GM21381 (cell line): ENCODE data around the gene MSTN.

Experiments used
- ATAC-seq: cut with Tn5 transposase; IDR thresholded peaks from one replicate; pipeline ENCODE4 v1.9.1; 2021; ENCODE audit warnings: mild to moderate bottlenecking, moderate library complexity; ENCODE audit not compliant: unreplicated experiment

The MSTN gene

DNA sequence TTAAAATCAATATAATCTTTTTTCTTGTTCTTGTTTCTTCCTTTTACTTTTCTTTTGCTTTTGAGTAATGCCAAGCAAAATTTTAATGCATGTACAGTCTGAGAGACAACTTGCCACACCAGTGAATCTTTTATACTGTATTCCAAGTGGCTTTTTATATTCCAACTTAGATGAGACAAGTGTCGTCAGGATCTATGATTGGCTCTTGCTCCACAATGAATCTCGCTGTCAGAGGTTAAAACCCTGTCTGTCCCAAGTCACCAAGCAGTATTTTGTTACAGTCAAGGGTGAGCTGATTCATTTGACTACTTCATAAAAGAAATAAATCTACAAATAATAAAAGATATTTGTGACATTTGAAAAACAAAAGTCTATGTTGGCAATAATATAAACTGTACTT lies at the start of gene MSTN:
Gene MSTN, minus strand, starts transcription at position 129 of the 400 bp plus-strand sequence. CDS start 133 bp downstream, outside the sequence.
- no peak for ATAC-seq

DNA sequence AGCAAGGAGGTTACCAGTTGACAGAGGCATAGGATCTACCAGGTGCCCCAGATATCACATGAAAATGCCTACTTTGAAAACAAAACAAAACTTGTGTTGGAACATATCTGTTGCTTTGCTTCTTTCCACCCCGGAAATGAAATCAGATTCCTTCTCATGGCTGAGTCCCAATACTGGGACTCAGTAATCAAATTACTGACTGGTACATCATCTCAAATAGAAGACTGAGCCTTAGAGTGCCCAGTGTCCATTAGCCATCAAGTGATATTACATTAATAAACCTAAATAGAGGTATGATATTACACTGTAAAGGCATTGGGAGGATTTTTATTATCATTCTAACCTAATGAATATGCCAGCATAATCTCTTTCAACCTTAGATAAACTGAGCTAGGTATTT lies 48.6 kb upstream of the MSTN start:
- ATAC-seq, result no peak

DNA sequence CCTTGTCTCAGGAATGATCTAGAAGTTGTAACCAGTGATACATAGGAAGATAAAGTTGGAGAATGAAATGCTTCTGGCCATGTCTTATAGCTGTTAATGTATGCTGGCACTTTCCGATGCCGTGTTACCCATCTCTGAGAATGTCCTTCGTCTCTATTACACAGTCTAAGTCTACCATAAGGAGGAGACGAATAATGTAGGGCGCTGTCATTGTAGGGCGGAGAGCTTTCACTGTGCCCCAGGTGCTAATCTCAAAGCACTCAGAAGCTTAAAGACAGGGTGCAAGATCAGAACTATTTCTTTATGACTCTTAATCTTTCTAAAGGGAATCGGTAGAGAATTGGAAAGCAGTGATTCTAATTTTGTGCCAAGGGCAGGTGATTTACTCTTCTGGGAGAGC lies 48.2 kb upstream of the MSTN start:
- ATAC-seq, result no peak

DNA sequence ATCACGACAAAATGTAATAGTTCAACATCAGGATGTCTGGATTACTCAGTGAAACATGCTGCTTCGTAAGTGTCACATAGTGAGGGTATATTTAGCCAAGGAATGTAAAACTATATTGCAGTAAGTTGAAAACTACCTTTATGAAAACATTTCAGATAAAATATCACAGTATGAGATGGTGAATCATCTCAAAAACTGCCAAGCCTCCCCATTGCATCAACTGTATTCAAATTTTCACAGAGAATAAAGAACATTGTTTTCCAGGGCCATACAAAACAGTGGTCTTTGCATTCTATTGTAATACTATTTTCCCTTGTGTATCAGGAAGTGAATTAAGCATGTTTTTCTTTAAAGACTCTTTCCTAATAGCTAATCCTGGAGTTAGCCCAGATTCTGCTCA lies 47.6 kb upstream of the MSTN start:
- ATAC-seq, result no peak

DNA sequence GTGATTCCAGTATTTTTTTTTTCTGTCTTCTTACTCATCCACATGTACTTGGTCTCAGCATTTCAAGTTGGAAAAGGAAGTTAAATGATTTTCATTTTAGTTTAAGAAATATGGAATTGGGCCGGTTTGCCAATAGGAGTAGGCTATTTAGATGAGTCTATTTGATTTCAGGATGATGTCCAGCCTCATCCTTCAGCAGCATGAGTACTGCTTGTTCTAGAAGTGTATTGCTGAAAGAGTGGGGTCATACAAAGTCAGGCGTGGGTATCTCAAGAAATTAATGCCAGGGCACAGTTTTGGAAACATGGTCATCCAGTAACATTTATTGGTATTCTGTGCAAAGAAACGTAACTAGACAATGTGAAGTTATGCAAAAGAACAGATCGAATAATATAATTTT lies 44.9 kb upstream of the MSTN start:
- ATAC-seq, result no peak

DNA sequence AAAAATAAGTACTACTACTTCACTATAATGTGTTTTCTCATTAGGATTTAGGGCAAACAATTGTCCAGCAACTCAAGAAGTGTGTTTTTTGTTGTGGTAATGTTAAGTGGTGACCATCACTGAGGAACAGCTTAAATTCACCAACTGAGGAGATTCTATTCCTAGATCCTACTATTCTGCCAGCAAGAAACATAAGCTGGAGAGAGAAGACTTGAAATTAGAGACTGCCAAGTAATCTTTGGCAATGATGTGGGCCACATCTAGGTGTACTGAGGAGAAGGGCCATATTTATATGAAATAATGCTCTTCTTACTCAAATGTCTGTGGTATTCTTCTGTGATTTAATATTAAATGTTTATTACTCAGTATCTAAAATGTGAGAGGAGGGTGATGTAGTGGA lies 44.3 kb upstream of the MSTN start:
- ATAC-seq, result no peak

DNA sequence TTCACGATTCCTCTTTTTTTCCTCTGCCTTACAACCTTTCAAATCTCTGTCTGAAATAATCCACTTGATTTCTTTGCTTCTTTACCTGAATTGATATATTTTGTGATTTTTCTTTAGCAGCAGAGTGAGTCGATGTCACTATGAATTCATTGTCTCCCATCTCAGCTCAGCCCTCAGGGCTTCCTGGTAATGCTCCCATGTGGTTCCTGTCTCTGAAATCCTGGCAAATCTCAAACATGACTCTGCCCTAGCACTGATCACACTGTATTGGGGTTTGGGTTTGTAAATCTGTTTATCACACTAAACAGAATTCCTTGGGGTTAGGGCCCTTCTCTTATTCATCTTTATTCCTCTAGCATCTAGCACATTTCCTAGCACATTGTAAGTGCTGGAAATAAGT lies 43.0 kb upstream of the MSTN start:
- no peak for ATAC-seq

DNA sequence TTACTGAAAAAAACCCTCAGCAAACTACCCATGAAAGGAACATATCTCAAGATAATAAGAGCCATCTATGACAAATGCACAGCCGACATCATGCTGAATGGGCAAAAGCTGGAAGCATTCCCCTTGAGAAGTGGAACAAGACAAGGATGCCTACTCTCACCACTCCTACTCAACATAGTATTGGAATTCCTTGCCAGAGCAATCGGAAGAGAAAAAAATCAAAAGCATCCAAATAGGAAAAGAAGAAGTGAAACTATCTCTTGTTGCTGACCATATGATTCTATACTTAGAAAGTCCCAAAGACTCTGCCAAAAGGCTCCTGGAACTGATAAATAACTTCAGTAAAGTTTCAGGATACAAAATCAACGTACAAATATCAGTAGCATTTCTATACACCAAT lies 40.6 kb upstream of the MSTN start:
- ATAC-seq, result no peak

DNA sequence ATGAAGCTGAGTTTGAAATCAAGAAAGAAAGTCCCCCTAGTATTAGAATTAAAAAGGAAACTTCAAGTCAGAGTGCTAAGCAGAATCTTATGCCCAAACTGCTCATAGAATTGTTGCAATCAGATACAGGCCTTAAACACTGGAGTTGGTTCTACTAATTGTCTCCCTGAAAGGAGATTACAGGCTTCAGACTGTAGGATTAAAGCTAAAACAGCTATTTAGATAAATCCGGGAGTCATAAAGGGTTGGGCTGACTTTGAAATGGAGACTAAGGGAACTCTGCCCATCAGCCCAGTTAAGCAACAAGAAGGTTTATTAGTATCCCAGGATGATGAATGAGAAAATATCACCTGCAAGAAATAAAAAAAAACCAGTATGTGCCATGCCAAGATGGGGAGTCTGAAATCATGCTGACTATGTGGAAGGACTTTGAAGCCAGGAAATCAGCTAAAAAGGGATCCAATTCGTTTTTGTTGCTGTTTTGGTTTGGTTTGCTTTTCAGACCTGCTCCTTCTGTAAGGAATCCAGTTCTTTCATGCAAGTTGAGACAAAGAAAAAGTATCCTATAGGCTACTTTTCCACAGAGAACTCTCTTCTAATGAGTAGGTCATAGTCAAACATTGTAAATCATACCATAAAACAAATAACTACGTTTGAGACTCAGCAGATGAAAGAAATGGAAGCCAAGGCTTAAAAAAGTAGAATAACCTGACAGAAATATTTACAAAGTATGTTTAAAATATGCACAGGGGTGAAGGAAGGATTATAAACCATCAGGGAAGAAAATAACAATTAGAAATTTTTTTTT lies 37.6 kb upstream of the MSTN start:
- no peak for ATAC-seq

DNA sequence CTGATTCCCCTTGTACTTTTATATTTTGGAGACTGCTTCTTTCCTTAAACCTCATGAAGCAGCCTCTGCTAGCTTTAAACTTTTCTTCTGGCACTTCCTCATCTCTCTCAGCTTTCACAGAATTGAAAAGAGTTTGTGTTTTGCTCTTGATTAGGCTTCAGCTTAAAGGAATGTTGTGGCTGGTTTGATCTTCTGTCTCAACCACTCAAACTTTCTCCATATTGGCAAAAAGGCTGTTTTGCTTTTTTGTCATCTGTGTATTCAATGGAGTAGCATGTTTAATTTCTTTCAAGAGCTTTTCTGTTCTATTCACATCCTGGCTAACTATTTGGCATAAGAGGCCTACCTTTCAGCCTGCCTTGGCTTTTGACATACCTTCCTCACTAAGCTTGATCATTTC lies 36.3 kb upstream of the MSTN start:
- ATAC-seq, result no peak

DNA sequence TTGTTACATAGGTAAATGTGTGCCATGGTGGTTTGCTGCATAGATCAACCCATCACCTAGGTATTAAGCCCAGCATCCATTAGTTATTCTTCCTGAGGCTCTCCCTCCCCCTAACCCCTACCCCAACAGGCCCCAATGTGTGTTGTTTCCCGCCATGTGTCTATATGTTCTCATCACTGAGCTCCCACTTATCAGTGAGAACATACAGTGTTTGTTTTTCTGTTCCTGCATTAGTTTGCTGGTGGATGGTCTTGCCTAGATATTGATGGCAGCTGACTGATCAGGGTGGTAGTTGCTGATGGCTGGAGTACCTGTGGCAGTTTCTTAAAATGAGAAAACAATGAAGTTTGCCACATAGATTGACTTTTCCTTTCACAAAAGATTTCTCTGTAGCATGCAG lies 34.6 kb upstream of the MSTN start:
- ATAC-seq, result no peak

DNA sequence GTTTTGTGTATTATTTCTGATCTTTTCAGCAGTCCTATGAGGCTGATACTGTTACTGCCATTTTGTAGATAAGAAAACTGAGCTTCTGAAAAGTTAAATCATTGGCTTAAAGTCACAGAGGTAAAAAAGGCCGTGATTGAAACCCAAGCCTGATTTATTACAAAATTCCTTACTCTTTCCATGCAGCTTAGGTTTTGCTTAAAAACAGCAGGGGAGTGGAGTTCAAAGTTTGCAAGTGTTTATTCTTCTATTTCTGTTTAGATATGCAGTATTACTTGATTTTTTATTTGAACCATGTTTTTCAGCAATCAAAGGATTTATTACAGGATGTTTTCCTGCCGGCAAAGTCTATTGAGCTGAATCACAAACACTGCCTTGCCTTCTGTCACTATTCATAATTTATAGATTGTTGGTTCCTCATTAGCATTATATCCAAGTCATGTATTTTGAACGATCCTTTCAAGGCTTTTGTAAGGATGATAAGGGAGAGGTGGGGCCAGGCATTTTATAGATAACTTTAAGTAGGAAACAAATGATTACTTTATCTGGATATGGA lies 31.9 kb upstream of the MSTN start:
- ATAC-seq, result no peak

DNA sequence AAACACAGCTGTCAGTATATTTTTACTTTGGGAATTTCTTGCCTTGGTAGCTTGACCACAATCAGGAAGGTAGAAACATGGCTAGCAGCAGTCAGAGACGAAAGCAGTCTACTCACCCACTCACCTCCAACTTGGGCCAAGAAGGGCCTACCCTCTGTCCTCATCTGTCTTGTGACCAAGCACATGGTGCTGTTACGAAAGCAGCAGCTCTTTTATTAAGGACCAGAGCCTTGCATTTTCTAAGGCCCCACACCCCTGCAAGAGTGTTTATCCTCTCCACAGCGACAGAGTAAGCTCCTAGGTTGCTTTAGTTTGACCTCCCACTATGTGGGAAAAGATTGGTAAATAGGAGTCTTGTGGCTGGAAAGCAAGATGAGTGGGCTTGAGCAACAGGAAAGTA lies 31.3 kb upstream of the MSTN start:
- ATAC-seq, result no peak

DNA sequence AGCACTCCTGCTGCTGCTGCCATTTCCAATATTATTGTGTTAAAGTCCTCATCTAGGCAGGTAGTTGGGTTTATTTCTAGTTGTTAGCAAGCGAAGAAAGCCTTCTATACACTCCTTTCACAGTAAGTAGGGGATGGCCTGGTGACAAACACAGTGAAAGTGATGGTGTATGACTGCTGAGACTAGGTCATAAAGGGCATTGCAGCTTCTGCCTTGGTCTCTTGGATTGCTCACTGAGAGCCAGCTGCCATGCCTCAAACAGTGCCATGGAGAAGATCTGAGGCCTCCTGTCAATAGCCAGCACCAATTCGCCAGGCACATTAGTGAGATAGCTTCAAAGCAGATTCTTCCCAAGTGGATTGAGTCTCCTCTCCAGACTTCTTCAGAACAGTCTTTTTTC lies 27.6 kb upstream of the MSTN start:
- no peak for ATAC-seq

DNA sequence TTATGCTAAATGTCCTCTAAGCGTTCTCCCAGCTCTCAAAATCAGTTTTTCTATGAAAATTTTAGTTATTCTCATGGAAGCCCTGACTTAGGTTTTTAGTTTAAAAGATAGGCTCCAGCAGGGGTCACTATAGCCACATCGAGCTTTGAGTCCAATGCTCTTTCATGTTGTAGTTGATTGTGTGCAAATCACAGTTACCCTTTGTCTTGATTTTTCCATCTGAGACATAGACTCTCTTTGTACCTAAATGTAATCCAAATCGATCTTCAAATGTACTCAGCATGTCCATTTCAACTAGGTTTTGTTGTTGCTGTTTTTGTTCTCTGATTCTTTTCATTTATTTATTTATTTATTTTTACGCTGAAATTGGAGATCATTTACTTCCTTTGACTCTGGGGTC lies 26.4 kb upstream of the MSTN start:
- peak; percentile 58 for ATAC-seq

DNA sequence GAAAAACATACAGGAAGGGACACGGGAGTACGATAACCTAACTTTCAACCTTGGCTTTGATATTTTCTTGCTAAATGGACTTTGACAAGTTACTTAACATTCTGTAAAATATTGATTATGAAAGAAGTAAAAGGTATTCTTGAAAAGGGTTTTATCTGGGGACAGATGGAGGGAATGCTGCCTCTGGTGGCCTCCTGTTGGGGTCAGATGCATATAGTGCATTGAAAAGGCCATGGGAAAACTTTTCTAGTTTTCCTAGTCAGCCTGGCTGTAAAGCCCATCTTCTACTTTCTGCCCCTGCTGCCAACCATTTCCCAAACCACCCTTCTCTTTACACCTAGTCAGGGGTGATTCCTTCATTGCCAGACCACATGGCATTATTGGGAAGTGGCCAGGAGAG lies 22.2 kb upstream of the MSTN start:
- ATAC-seq, result no peak

DNA sequence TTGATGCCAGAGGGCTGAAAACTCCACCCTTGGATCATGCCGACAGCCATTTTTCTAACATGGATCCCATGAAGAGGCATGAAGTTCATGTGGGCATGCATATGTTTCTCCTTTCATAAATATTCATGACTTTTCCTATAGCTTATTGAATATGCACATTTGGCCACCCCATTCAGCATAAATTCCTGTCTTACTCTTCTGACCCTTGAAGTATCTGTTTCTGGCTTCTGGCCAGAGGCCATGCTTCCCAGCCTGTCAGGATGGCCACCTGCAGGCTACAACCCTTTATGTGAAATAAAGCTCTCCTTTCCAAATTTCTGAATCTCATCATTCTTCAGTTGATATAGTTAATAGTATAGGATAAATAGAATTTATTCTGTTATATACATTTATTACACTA lies 19.6 kb upstream of the MSTN start:
- ATAC-seq, result no peak

DNA sequence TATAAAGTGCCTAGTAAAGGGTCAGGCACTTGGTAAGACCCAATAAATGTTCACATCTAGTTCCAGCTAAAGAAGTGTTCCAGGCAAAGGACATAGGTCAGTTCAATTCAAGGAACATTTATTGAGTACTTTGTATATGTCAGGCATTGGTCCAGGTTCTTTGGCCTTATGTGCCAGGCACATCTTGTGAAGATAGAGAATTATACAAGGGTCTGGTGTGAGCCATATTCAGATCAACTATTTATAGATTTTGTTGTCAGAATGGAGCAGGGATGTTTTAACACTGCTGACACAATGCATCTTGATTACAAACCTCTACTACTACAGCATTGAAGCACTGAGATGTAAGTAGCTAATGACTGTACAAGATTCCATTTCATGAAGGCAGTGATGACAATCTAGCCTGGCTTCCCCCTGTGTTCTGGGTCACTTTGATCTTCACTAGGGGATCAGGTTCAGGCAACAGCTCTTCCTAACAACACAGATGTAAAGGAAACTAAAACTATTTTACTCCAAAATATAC lies 18.1 kb upstream of the MSTN start:
- no peak for ATAC-seq

DNA sequence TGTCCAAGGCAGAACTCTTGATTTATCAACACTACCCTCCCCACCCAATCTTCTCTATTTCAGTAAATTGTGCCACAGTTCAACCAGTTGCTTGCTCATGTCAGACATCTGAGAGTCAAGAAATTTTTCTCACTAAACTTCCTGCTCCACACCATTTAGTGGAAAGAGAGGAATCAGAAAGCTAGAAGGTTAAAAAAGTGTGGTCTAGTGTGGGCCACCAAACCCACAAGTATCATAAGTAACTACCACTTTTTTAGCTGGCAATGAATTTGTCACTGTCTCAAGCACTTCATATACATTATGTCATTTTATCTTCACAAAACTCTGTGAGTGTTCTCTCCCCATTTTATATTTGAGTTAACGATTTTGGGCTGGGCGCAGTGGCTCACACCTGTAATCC lies 16.6 kb upstream of the MSTN start:
- no peak for ATAC-seq

DNA sequence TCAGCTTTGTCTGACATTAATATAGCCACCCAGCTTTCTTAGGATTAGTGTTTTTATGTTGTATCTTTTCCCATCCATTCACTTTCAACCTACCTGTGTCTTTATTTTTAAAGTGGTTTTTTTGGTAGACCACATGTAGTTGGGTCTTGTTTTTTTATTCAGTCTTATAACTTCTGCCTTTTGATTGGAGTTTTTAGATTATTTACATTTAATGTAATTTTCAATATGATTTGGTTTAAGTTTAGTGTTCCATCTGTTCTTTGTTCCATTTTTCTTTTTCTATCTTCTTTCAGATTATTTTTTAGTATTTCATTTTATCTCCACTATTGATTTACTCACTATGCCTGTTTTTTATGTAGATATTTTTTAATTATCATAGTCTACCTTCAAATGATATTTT lies 13.1 kb upstream of the MSTN start:
- no peak for ATAC-seq

DNA sequence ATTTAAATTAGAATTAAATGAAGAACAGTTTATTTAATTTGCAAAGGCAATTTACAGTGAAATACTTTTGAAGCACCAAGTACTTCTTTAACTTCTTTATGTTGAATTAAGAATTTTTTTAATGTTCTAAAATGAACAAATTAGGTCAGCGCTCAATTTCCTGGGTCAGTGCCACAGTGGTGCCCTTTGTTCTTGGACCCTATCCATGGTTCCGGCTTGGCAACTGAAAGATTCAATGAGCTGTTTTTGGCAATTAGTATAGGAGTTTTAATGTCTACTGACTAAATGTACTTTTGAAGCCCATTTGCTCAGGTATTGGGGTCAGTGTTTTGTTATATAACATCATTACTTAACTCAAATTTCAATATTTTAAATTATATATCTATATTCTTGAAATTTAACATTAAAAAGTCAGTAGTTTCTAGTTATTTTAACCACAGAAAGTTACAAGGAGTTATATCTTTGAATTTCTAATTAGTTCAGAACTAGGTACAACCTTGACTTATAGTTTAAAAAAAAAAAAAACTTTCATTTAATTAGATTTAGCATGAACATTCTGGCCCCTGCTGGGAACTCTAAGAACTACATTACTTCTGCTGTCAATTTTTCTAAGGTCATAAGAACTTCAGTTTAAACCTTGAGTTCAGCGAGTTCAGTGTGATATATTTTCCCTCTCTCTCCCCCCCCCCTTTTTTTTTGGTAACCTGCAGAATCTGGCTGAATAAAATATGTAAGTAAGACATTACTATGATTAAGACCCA lies 7.6 kb upstream of the MSTN start:
- ATAC-seq, result no peak

DNA sequence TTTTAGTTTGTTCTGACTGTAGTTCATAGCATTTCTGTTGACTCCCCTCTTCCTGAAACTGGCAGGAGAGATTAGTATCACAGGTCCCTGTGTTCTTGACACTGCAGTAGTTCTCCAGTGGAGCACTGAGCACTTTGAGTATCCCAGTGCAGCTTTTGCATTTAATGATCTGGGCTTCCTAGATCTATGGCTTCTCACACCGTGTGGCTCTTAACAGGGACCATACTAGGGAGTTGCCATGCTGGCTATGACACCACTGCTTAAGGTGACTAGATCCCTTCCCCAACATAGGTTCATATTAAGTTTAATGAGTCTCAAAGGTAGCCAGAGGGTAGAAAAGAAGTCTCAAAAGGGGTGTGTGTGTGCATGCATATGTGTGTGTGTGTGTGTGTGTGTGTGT lies 6.2 kb upstream of the MSTN start:
- no peak for ATAC-seq
